Psoas muscle (tissue), 8 donors: ENCODE results near the gene METRNL. TPM values are rescaled to one million over a fixed set of nuclear protein-coding genes. Genes with fewer than 3 reads are reported as not detected.
"Not testable (repeated sequence)": the region's sequence is repeated elsewhere in the genome, so short reads cannot be mapped to it uniquely, and the experiment has no call there.

Experiments used
- ATAC-seq, 4 donors: fragments of 200-7000 bp; cut with Tn5 transposase; one replicate each; pipeline ENCODE4 v1.9.1; 2020; ENCODE audit warnings: moderate library complexity in 3 of 4, mild to moderate bottlenecking in 2 of 4
- DNase-seq, 2 donors: peaks; one replicate each; pipeline ENCODE4 v3.0.0-alpha.2; 2020
- H3K27ac ChIP-seq: fragments of 200-600 bp; one replicate; pipeline ENCODE4 v1.8.0; 2022
- H3K27me3 ChIP-seq, 3 donors: fragments of 200-600 bp in 1 of 3; one replicate each; pipeline versions ENCODE4 v1.6.1 to v1.8.0; 2013 to 2022; ENCODE audit warnings: low read length in 2 of 3, mild to moderate bottlenecking in 2 of 3, moderate library complexity in 1 of 3; ENCODE audit not compliant: insufficient read depth in 3 of 3
- H3K36me3 ChIP-seq, 2 donors: fragments of 200-600 bp in 1 of 2; one replicate each; pipeline versions ENCODE4 v1.6.1 to v1.8.0; 2013 to 2022; ENCODE audit warnings: low read depth in 1 of 2, mild to moderate bottlenecking in 1 of 2, moderate library complexity in 1 of 2; ENCODE audit not compliant: insufficient read depth in 1 of 2
- H3K4me1 ChIP-seq: fragments of 200-600 bp; one replicate; pipeline ENCODE4 v1.8.0; 2022
- H3K4me3 ChIP-seq: fragments of 200-600 bp; one replicate; pipeline ENCODE4 v1.8.0; 2022; ENCODE audit warnings: mild to moderate bottlenecking
- H3K9me3 ChIP-seq: fragments of 200-600 bp; one replicate; pipeline ENCODE4 v1.8.0; 2022
- WGBS, 3 donors: extraction: QIAGEN DNeasy Blood & Tissue Kit; methylation state at CpG; one replicate each; pipeline versions ENCODE4 v1.1.6 to v1.1.7; 2013; 5-methylcytosine and 5-hydroxymethylcytosine counted together
- intact Hi-C, 2 donors: fragments of 100-400 bp; cut with DNase I; formaldehyde crosslinking; loops; one replicate each; pipeline versions ENCODE4 v1.11.0 to v1.14.2; 2022
- polyA plus RNA-seq, 3 donors: library from polyadenylated mRNA; stranded (reverse); fragments of 200-250 nt; gene quantifications; one replicate each; pipeline ENCODE4 v1.2.3, GENCODE V29; 2013
- total RNA-seq, 4 donors: library from RNA; stranded (reverse); fragmentation: NEBNext Ultra II Directional in 2 of 4; extraction: Animal tissue kit (Norgen Biotek cat#: 25700) in 2 of 4; gene quantifications; one replicate each; pipeline versions ENCODE4 v1.2.1 to v1.2.4, GENCODE V29; 2021 to 2023
- TF ChIP-seq, protein P1 (sequence below): fragments of 200-600 bp; IDR thresholded peaks from one replicate; pipeline ENCODE4 v1.8.0; 2022; ENCODE audit warnings: antibody characterized with exemption
- donor health status: healthy with polysubstance abuse.
- donor health status: DM: no; HTN: no; CAD: no; lungs with moderate emphysema.
- donor health status: Bipolar disorder and iron deficiency.
- donor health status: healthy.
- donor health status: DM: yes; HTN: yes; CAD: no.
- donor health status: DM: no; HTN: no; CAD: no.
- donor health status: DM: no; HTN: no; CAD: no.
- donor health status: DM: yes; HTN: yes; CAD: no.

METRNL gene
- total and polyA plus RNA-seq, 7 donors: 6.7 to 81.7 (median 12.1) TPM

GRCh38 chr17:83119987-83120864 is 40.8 kb downstream of the METRNL start:
- TF ChIP-seq, protein P1, sequence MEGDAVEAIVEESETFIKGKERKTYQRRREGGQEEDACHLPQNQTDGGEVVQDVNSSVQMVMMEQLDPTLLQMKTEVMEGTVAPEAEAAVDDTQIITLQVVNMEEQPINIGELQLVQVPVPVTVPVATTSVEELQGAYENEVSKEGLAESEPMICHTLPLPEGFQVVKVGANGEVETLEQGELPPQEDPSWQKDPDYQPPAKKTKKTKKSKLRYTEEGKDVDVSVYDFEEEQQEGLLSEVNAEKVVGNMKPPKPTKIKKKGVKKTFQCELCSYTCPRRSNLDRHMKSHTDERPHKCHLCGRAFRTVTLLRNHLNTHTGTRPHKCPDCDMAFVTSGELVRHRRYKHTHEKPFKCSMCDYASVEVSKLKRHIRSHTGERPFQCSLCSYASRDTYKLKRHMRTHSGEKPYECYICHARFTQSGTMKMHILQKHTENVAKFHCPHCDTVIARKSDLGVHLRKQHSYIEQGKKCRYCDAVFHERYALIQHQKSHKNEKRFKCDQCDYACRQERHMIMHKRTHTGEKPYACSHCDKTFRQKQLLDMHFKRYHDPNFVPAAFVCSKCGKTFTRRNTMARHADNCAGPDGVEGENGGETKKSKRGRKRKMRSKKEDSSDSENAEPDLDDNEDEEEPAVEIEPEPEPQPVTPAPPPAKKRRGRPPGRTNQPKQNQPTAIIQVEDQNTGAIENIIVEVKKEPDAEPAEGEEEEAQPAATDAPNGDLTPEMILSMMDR: no peak
- Histone ChIP-seq H3K9me3 (no peaks in the 10 kb centered on the region), H3K4me1 (no peaks in the 10 kb centered on the region), H3K27me3 (peaks cover 0 to 47% (median 9%) of the 10 kb centered on the region in 3 donors), H3K27ac (no peak overlapping the region), H3K4me3 (no peak overlapping the region), H3K36me3 (no peaks in the 10 kb centered on the region)
- ATAC-seq: no peak
- intact Hi-C loops: no loop called here
- WGBS, 3 donors: 67 to 74% (median 73%) methylated on average over 24 of the region's 25 CpGs
- DNase-seq: peak in 1 of 2 donors; percentile 46

DNA sequence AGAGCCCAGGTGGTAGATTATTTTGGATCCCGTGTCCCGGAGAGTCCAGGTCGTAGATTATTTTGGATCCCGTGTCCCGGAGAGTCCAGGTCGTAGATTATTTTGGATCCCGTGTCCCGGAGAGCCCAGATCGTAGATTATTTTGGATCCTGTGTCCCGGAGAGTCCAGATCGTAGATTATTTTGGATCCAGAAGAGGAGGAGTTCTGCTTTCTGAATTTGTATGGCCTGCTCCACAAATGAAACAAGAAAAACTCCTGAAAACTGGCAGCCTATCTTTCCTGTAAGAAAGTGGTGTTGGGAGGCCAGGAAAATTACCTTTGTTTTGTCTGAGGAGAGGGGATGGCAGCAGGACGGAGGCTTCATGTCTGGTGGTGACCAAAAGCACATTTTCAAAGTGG is 42.1 kb downstream of the METRNL start:
- H3K9me3 ChIP-seq, H3K4me1 ChIP-seq, intact Hi-C loops, DNase-seq, H3K27ac ChIP-seq, H3K36me3 ChIP-seq, ATAC-seq: not testable (repeated sequence)
- Histone ChIP-seq H3K4me3 (peak overlapping the region; percentile 15), H3K27me3 (peaks cover 0 to 55% (median 9%) of the 10 kb centered on the region in 3 donors)
- WGBS, 3 donors: 41 to 58% (median 58%) methylated on average over 12 of the region's 12 CpGs

GRCh38 chr17:83121921-83122820 is 42.8 kb downstream of the METRNL start:
- intact Hi-C loops: no loop called here
- ATAC-seq (peak in 1 of 4 donors; percentile 42), DNase-seq (peak in 1 of 2 donors; percentile 57)

DNA sequence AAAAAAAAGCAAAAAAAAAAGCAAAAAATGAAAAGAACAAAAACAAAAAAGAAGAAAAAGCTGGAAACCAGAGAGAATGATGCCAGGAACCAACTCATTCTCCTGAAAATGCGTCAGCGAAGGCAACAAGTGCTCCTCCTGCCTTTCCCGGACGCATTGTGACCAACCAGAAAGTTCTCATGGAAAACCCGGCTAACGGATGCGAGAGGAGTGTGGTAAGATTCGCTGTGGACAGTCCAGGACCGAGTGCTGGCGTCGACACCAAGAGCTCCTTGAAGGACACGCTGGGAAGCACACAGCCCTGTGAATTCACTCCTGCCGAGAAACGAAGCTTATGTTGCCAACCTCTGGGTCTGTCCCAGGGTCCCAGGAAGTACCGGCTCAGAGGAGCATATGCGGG is 43.4 kb downstream of the METRNL start:
- intact Hi-C loops: no loop called here
- H3K4me1 ChIP-seq: no peaks in the 10 kb centered on the region
- no peak overlapping the region for H3K27ac ChIP-seq
- H3K27me3 ChIP-seq: peaks cover 0 to 49% (median 9%) of the 10 kb centered on the region in 3 donors
- 45 to 72% (median 52%) methylated on average over 16 of the region's 16 CpGs for WGBS, 3 donors
- TF ChIP-seq, protein P1: no peak
- H3K36me3 ChIP-seq: no peaks in the 10 kb centered on the region
- peak in 1 of 4 donors; percentile 47 for ATAC-seq
- peak in 1 of 2 donors; percentile 47 for DNase-seq
- H3K4me3 ChIP-seq: no peak overlapping the region
- H3K9me3 ChIP-seq: no peaks in the 10 kb centered on the region

More at GRCh38 chr17:83121921-83122820, 42.8 kb downstream of the METRNL start:
- H3K27ac ChIP-seq: no peak overlapping the region
- 50 to 76% (median 75%) methylated on average over 26 of the region's 26 CpGs for WGBS, 3 donors
- H3K4me1 ChIP-seq: no peaks in the 10 kb centered on the region
- TF ChIP-seq, protein P1: no peak
- H3K9me3 ChIP-seq: no peaks in the 10 kb centered on the region
- H3K4me3 ChIP-seq: peak overlapping the region; percentile 15
- peaks cover 0 to 52% (median 9%) of the 10 kb centered on the region in 3 donors for H3K27me3 ChIP-seq
- H3K36me3 ChIP-seq: no peaks in the 10 kb centered on the region
